T-helper 1 cell treated with Interleukin-12 subunit alpha and Interleukin-12 subunit beta and Interleukin-4 antibody, amounts not matched to agents 30 μg/mL and 1 μg/mL, for 36 hours (primary cell): ENCODE results near the gene CBY1.

Source experiments
- H3K27ac Mint-ChIP-seq: one replicate; pipeline ENCODE4 v1.8.0; 2021; ENCODE audit warnings: mild to moderate bottlenecking, mixed read lengths
- H3K27me3 Mint-ChIP-seq: one replicate; pipeline ENCODE4 v1.8.0; 2021; ENCODE audit warnings: low read depth, mixed read lengths
- H3K36me3 Mint-ChIP-seq: one replicate; pipeline ENCODE4 v1.8.0; 2021; ENCODE audit warnings: low read depth, mixed read lengths
- H3K4me1 Mint-ChIP-seq: one replicate; pipeline ENCODE4 v1.8.0; 2021; ENCODE audit warnings: low read depth, mixed read lengths
- H3K4me3 Mint-ChIP-seq: one replicate; pipeline ENCODE4 v1.8.0; 2021; ENCODE audit warnings: mild to moderate bottlenecking, moderate library complexity, mixed read lengths
- H3K9me3 Mint-ChIP-seq: one replicate; pipeline ENCODE4 v1.8.0; 2021; ENCODE audit warnings: mixed read lengths

Gene CBY1

GRCh38 chr22:38704654-38705234, 48.3 kb downstream of the CBY1 start:
- Mint-ChIP-seq H3K36me3 (peaks cover 14% of the 10 kb centered on the region), H3K27me3 (no peaks in the 10 kb centered on the region), H3K4me1 (peaks cover 47% of the 10 kb centered on the region), H3K27ac (peak overlapping the region; percentile 98), H3K4me3 (peak overlapping the region; percentile 84), H3K9me3 (no peaks in the 10 kb centered on the region)

GRCh38 chr22:38705235-38706100, 49.0 kb downstream of the CBY1 start, which contains the start of gene GTPBP1:
Gene GTPBP1 (plus strand): TSS chr22:38705944. CDS start chr22:38705956, 12 bp downstream.
- Mint-ChIP-seq H3K4me1 (peaks cover 48% of the 10 kb centered on the region), H3K9me3 (no peaks in the 10 kb centered on the region), H3K27ac (peak within 1 kb of the TSS; percentile 98), H3K27me3 (no peaks in the 10 kb centered on the region), H3K36me3 (peaks cover 14% of the 10 kb centered on the region), H3K4me3 (peak within 1 kb of the TSS; percentile 94)

- Mint-ChIP-seq H3K36me3 (peaks cover 20% of the 10 kb centered on the region), H3K4me1 (peaks cover 53% of the 10 kb centered on the region), H3K4me3 (peak overlapping the region; percentile 94), H3K9me3 (no peaks in the 10 kb centered on the region), H3K27me3 (no peaks in the 10 kb centered on the region), H3K27ac (peak overlapping the region; percentile 92)
Measured at GRCh38 chr22:38706101-38706900, 49.9 kb downstream of the CBY1 start.

- no peaks in the 10 kb centered on the region for H3K27me3 Mint-ChIP-seq
- peak overlapping the region; percentile 92 for H3K27ac Mint-ChIP-seq
- peak overlapping the region; percentile 94 for H3K4me3 Mint-ChIP-seq
Measured at GRCh38 chr22:38706901-38707195, 50.4 kb downstream of the CBY1 start.

GRCh38 chr22:38707346-38707745, 50.9 kb downstream of the CBY1 start:
- Mint-ChIP-seq H3K27me3 (no peaks in the 10 kb centered on the region), H3K36me3 (peaks cover 21% of the 10 kb centered on the region), H3K27ac (peak overlapping the region; percentile 92), H3K9me3 (no peaks in the 10 kb centered on the region), H3K4me1 (peaks cover 55% of the 10 kb centered on the region), H3K4me3 (peak overlapping the region; percentile 94)

More at GRCh38 chr22:38706901-38707195, 50.4 kb downstream of the CBY1 start:
- peaks cover 50% of the 10 kb centered on the region for H3K4me1 Mint-ChIP-seq
- no peaks in the 10 kb centered on the region for H3K9me3 Mint-ChIP-seq
- H3K36me3 Mint-ChIP-seq: peaks cover 20% of the 10 kb centered on the region

- H3K27me3 Mint-ChIP-seq: no peaks in the 10 kb centered on the region
- H3K9me3 Mint-ChIP-seq: no peaks in the 10 kb centered on the region
- H3K4me3 Mint-ChIP-seq: peak overlapping the region; percentile 94
- peaks cover 58% of the 10 kb centered on the region for H3K4me1 Mint-ChIP-seq
- H3K27ac Mint-ChIP-seq: peak overlapping the region; percentile 22
- H3K36me3 Mint-ChIP-seq: peaks cover 25% of the 10 kb centered on the region
Measured at GRCh38 chr22:38707984-38708383, 51.5 kb downstream of the CBY1 start.

GRCh38 chr22:38709306-38709705, 52.9 kb downstream of the CBY1 start:
- H3K4me3 Mint-ChIP-seq: peak overlapping the region; percentile 56
- peaks cover 29% of the 10 kb centered on the region for H3K36me3 Mint-ChIP-seq
- peaks cover 66% of the 10 kb centered on the region for H3K4me1 Mint-ChIP-seq
- H3K9me3 Mint-ChIP-seq: no peaks in the 10 kb centered on the region
- peak overlapping the region; percentile 68 for H3K27ac Mint-ChIP-seq
- H3K27me3 Mint-ChIP-seq: no peaks in the 10 kb centered on the region

- Mint-ChIP-seq H3K9me3 (no peaks in the 10 kb centered on the region), H3K36me3 (peaks cover 38% of the 10 kb centered on the region), H3K27me3 (no peaks in the 10 kb centered on the region), H3K27ac (no peak overlapping the region), H3K4me1 (peaks cover 65% of the 10 kb centered on the region), H3K4me3 (no peak overlapping the region)
Measured at GRCh38 chr22:38710351-38710750, 53.9 kb downstream of the CBY1 start.

- peaks cover 39% of the 10 kb centered on the region for H3K36me3 Mint-ChIP-seq
- H3K4me1 Mint-ChIP-seq: peaks cover 67% of the 10 kb centered on the region
- H3K4me3 Mint-ChIP-seq: no peak overlapping the region
- no peaks in the 10 kb centered on the region for H3K9me3 Mint-ChIP-seq
- H3K27me3 Mint-ChIP-seq: no peaks in the 10 kb centered on the region
- H3K27ac Mint-ChIP-seq: no peak overlapping the region
Measured at GRCh38 chr22:38710866-38711265, 54.4 kb downstream of the CBY1 start.

GRCh38 chr22:38712486-38713207, 56.2 kb downstream of the CBY1 start:
- H3K4me3 Mint-ChIP-seq: no peak overlapping the region
- peaks cover 44% of the 10 kb centered on the region for H3K36me3 Mint-ChIP-seq
- H3K27ac Mint-ChIP-seq: peak overlapping the region; percentile 67

GRCh38 chr22:38713921-38714320, 57.5 kb downstream of the CBY1 start:
- Mint-ChIP-seq H3K9me3 (no peaks in the 10 kb centered on the region), H3K27me3 (no peaks in the 10 kb centered on the region), H3K4me1 (peaks cover 46% of the 10 kb centered on the region), H3K27ac (peak overlapping the region; percentile 67), H3K36me3 (peaks cover 43% of the 10 kb centered on the region), H3K4me3 (no peak overlapping the region)

More at GRCh38 chr22:38712486-38713207, 56.2 kb downstream of the CBY1 start:
- no peaks in the 10 kb centered on the region for H3K27me3 Mint-ChIP-seq
- H3K4me1 Mint-ChIP-seq: peaks cover 55% of the 10 kb centered on the region
- no peaks in the 10 kb centered on the region for H3K9me3 Mint-ChIP-seq

- H3K36me3 Mint-ChIP-seq: peaks cover 43% of the 10 kb centered on the region
- H3K27me3 Mint-ChIP-seq: no peaks in the 10 kb centered on the region
- H3K4me3 Mint-ChIP-seq: no peak overlapping the region
- H3K27ac Mint-ChIP-seq: peak overlapping the region; percentile 8
- no peaks in the 10 kb centered on the region for H3K9me3 Mint-ChIP-seq
- peaks cover 39% of the 10 kb centered on the region for H3K4me1 Mint-ChIP-seq
Measured at GRCh38 chr22:38715176-38715764, 58.8 kb downstream of the CBY1 start.

- peaks cover 34% of the 10 kb centered on the region for H3K4me1 Mint-ChIP-seq
- H3K4me3 Mint-ChIP-seq: no peak overlapping the region
- H3K9me3 Mint-ChIP-seq: no peaks in the 10 kb centered on the region
- H3K27me3 Mint-ChIP-seq: no peaks in the 10 kb centered on the region
- peaks cover 40% of the 10 kb centered on the region for H3K36me3 Mint-ChIP-seq
- no peak overlapping the region for H3K27ac Mint-ChIP-seq
Measured at GRCh38 chr22:38715852-38716251, 59.4 kb downstream of the CBY1 start.

- H3K27me3 Mint-ChIP-seq: no peaks in the 10 kb centered on the region
- peaks cover 31% of the 10 kb centered on the region for H3K4me1 Mint-ChIP-seq
- no peak overlapping the region for H3K27ac Mint-ChIP-seq
- H3K36me3 Mint-ChIP-seq: peaks cover 39% of the 10 kb centered on the region
- no peak overlapping the region for H3K4me3 Mint-ChIP-seq
- no peaks in the 10 kb centered on the region for H3K9me3 Mint-ChIP-seq
Measured at GRCh38 chr22:38716271-38716670, 59.8 kb downstream of the CBY1 start.
